ENCODE results near the gene MKNK1.

The MKNK1 gene

GRCh38 chr1:46549697-46550681 is 54.1 kb downstream of the MKNK1 start:
- Histone ChIP-seq H3K4me3 (no peak overlapping the region), H3K27ac (no peak overlapping the region)

GRCh38 chr1:46547481-46548383 is 56.3 kb downstream of the MKNK1 start:
- H3K4me3 ChIP-seq, result no peak overlapping the region
- H3K27ac ChIP-seq, result no peak overlapping the region

GRCh38 chr1:46546210-46546609 is 57.9 kb downstream of the MKNK1 start:
- H3K27ac ChIP-seq, result no peak overlapping the region
- no peak overlapping the region for H3K4me3 ChIP-seq

GRCh38 chr1:46545784-46546183 is 58.3 kb downstream of the MKNK1 start:
- no peak overlapping the region for H3K27ac ChIP-seq

GRCh38 chr1:46544561-46545240 is 59.4 kb downstream of the MKNK1 start:
- Histone ChIP-seq H3K27ac (no peak overlapping the region), H3K4me3 (no peak overlapping the region)

More at GRCh38 chr1:46545784-46546183, 58.3 kb downstream of the MKNK1 start:
- H3K4me3 ChIP-seq, result no peak overlapping the region

GRCh38 chr1:46543761-46544560 is 60.1 kb downstream of the MKNK1 start:
- Histone ChIP-seq H3K27ac (no peak overlapping the region), H3K4me3 (no peak overlapping the region)

DNA sequence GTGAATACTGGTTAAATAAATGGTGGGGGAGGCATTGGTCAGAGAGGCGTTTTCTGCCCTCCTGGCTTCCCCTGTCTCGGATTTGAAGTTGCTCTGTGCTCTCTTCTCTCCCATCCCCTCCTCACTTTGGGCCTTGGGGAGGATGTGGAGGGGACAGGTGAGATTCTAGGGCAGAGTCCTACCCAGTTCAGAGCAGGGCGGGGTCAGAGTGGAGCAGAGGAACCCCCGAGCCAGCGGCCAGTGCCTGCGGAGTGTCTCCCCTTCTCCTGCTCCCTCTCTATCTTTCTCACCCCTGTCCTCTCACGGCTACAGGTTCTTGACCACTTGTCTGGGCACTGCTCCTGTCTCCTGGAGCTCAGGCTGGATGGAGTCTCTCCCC is 60.7 kb downstream of the MKNK1 start:
- no peak overlapping the region for H3K27ac ChIP-seq
- no peak overlapping the region for H3K4me3 ChIP-seq

- no peak overlapping the region for H3K4me3 ChIP-seq
These were observed 64.1 kb downstream of the MKNK1 start for GRCh38 chr1:46539972-46540371.

DNA sequence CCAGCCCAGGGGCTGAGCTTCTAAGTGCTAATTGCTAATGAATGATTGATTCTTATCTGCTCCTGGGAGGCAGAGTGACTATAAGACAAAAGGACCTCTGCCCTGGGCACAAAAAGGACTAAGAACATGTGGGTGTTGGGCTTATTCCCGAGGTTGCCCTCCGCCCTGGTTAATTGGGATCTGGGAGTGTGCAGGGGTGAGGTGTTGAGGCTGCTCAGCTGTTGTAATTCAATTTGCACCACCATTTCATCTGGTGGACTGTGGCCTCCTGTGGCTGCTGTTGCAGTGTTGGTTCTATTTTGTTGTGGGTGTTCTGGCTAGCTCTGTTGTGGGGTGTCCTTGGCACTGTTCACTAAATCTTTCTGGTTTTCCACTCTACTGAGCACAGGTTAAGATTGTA is 65.9 kb downstream of the MKNK1 start:
- no peak overlapping the region for H3K27ac ChIP-seq
- H3K4me3 ChIP-seq, result no peak overlapping the region

More at GRCh38 chr1:46539972-46540371, 64.1 kb downstream of the MKNK1 start:
- H3K27ac ChIP-seq, result no peak overlapping the region

GRCh38 chr1:46537651-46538050 is 66.4 kb downstream of the MKNK1 start:
- Histone ChIP-seq H3K4me3 (no peak overlapping the region), H3K27ac (no peak overlapping the region)

- H3K27ac ChIP-seq, result no peak overlapping the region
- H3K4me3 ChIP-seq, result no peak overlapping the region
These were observed 67.5 kb downstream of the MKNK1 start for GRCh38 chr1:46536527-46536926.

DNA sequence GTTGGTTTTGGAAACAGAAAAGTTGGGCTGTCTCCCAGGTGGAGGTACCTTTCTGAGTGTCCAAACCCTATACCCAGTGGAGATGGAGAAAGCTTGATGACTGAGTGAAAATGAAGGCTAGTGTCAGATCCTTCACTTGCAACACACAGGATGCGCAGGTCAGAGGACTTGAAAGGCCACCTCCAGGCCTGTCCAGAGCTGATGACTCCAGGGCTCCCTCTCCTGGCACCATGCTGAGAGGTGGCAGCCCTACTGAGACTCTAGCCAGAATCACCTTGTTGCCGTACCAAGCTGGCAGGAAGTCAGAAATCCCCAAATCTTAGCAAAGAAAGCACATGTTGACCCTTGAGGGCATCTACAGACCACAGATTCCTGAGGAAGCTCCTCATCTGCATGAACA is 69.0 kb downstream of the MKNK1 start:
- no peak overlapping the region for H3K27ac ChIP-seq
- H3K4me3 ChIP-seq, result no peak overlapping the region

- H3K4me3 ChIP-seq, result peak overlapping the region in 5 of 7 experiments; percentile 12 to 42 (median 25)
- H3K27ac ChIP-seq, result peak overlapping the region in 12 of 21 experiments; percentile 7 to 72 (median 46)
These were observed 70.7 kb downstream of the MKNK1 start for GRCh38 chr1:46533179-46533864.

- H3K27ac ChIP-seq, result peak overlapping the region in 6 of 21 experiments; percentile 35 to 72 (median 66)
- H3K4me3 ChIP-seq, result peak overlapping the region in 4 of 7 experiments; percentile 22 to 42 (median 33)
These were observed 71.4 kb downstream of the MKNK1 start for GRCh38 chr1:46532498-46533178.

DNA sequence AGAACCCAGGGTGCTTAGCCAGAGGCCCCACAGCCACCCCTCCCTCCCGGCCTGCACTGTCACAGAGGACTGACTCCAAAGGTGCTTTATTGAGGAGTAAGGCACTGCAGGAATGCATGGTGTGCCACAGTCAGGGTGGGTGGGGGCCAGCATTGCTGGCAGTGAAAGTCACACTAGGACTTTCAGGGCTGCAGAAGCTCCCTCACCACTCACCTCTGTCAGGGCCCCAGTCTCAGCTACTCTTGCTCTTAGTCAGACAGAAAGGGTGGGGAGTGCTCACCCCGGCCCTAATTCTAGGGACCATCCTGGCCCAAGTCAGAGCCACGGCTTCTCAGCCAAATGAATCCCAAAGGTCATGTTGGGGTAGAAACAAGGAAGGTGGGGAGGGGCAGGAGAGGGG is 72.0 kb downstream of the MKNK1 start:
- H3K4me3 ChIP-seq, result no peak overlapping the region
- H3K27ac ChIP-seq, result no peak overlapping the region

DNA sequence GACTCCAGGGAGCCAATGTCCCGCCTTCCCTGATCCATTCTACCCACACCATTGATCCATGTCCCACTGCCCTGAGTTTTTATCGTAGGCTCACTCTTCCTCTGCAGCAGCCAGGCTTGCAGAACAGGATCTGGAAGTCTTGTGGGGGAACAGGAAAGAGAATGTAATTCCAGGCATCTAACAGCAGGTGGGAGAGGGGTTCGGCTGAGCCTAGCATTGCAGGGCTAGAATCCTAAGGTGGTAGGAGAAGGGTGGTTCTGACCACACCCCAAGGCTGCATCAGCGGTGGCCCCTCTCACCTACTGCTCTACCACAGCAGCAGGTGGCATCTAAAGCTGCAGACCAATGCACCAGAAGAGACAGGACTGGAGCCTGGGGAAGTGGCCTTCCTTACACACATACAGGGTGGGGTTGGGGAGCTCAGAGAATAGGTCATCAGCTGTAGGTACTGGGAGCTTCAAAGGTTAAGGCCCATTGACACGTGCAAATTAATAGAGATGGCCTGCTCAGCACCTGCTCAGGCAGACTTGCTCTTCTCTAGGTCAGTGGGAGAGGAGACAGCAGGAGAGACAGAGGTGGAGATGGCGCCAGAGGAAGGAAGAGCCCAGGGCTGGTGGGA is 73.2 kb downstream of the MKNK1 start:
- Histone ChIP-seq H3K4me3 (no peak overlapping the region), H3K27ac (no peak overlapping the region)

DNA sequence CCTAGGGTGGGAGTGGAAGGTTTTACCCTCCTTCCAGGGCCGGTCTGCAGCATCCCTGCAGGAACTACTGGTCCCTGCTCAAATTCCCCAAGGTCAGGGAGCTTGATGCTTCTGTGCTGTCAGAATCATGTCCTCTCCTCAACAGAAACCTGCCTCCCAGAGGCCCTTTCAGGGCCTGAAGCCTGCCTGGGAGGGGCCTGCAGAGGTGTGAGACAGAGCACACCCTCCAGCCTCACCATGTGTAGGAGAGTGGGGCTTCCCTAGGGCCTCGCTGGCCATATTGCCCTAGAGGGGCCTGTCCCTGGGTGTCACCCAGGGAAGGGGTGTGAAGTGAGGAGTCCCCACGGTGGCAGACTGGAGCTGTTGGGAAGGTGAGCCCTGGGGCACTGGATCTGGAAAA is 73.8 kb downstream of the MKNK1 start:
- H3K4me3 ChIP-seq, result no peak overlapping the region

More for the DNA sequence above, 73.8 kb downstream of the MKNK1 start:
- H3K27ac ChIP-seq, result no peak overlapping the region

Data from skin epidermis (tissue), 12 donors.